Tibial artery (tissue), 4 donors: ENCODE results near the gene LCP1.
A peak's percentile ranks its signal among the peaks of the same experiment; 100 is the strongest.

Experiments used
- DNase-seq, 2 donors: peaks; one replicate each; pipeline ENCODE4 v3.0.0-alpha.2; 2019
- H3K27ac ChIP-seq, 2 donors: fragments of 200-600 bp; sonication (generic) in 1 of 2; 1 replicate in 1 of 2; 2 replicates in 1 of 2; pipeline ENCODE4 v1.5.1; 2018 to 2019; ENCODE audit warnings: mild to moderate bottlenecking in 1 of 2
- H3K27me3 ChIP-seq, 2 donors: fragments of 200-600 bp; sonication (generic) in 1 of 2; one replicate each; pipeline versions ENCODE4 v1.5.1 to v1.6.0; 2016 to 2019
- H3K36me3 ChIP-seq, 3 donors: fragments of 200-600 bp; sonication (generic) in 2 of 3; one replicate each; pipeline ENCODE4 v1.5.1; 2016 to 2019; ENCODE audit warnings: mild to moderate bottlenecking in 2 of 3
- H3K4me1 ChIP-seq, 4 donors: fragments of 200-600 bp; sonication (generic) in 2 of 4; 1 replicate in 3 of 4; 2 replicates in 1 of 4; pipeline ENCODE4 v1.5.1; 2016 to 2019
- H3K4me3 ChIP-seq, 2 donors: fragments of 200-600 bp; sonication (generic) in 1 of 2; 1 replicate in 1 of 2; 2 replicates in 1 of 2; pipeline ENCODE4 v1.5.1; 2018 to 2019; ENCODE audit warnings: mild to moderate bottlenecking in 2 of 2
- H3K9me3 ChIP-seq, 3 donors: fragments of 200-600 bp; sonication (generic) in 1 of 3; one replicate each; pipeline ENCODE4 v1.5.1; 2016 to 2019
- CTCF ChIP-seq, 2 experiments: fragments of 200-600 bp in 1 of 2; fragments of 450-650 bp in 1 of 2; IDR thresholded peaks; one replicate each; pipeline ENCODE4 v1.5.1; 2017 to 2019; ENCODE audit warnings: antibody characterized with exemption in 2 of 2, mild to moderate bottlenecking in 1 of 2, moderate library complexity in 1 of 2
- intact Hi-C: fragments of 100-400 bp; cut with DNase I; formaldehyde crosslinking; loops from one replicate; pipeline ENCODE4 v1.15.0; 2023; ENCODE audit warnings: low total_unique reads

LCP1 gene

GRCh38 chr13:46211116-46211482 is 29.1 kb upstream of the LCP1 start:
- Histone ChIP-seq H3K4me1 (peaks cover 0 to 17% (median 3%) of the 10 kb centered on the region in 4 donors), H3K36me3 (no peaks in the 10 kb centered on the region), H3K27ac (no peak overlapping the region), H3K27me3 (peaks cover 0 to 5% of the 10 kb centered on the region in 2 donors), H3K9me3 (no peaks in the 10 kb centered on the region), H3K4me3 (peak overlapping the region; percentile 50 to 54)
- no peak for DNase-seq
- TF ChIP-seq CTCF (IDR thresholded peaks at IDR 0.05), result no peak
- intact Hi-C loops, result no loop called here

- Histone ChIP-seq H3K27ac (no peak overlapping the region), H3K4me1 (peaks cover 0 to 17% (median 3%) of the 10 kb centered on the region in 4 donors), H3K9me3 (no peaks in the 10 kb centered on the region), H3K36me3 (no peaks in the 10 kb centered on the region), H3K4me3 (no peak overlapping the region), H3K27me3 (peaks cover 0 to 5% of the 10 kb centered on the region in 2 donors)
- no peak for DNase-seq
- intact Hi-C loops, result no loop called here
- TF ChIP-seq CTCF (IDR thresholded peaks at IDR 0.05), result no peak
These were observed 28.5 kb upstream of the LCP1 start for GRCh38 chr13:46210362-46211083.

GRCh38 chr13:46207828-46208227 is 25.9 kb upstream of the LCP1 start:
- intact Hi-C loops, result no loop called here
- no peak for DNase-seq
- Histone ChIP-seq H3K36me3 (no peaks in the 10 kb centered on the region), H3K4me1 (peaks cover 0 to 17% (median 3%) of the 10 kb centered on the region in 4 donors), H3K9me3 (no peaks in the 10 kb centered on the region), H3K4me3 (no peak overlapping the region), H3K27me3 (peaks cover 0 to 5% of the 10 kb centered on the region in 2 donors), H3K27ac (no peak overlapping the region)
- no peak for TF ChIP-seq CTCF (IDR thresholded peaks at IDR 0.05)

GRCh38 chr13:46206143-46206542 is 24.2 kb upstream of the LCP1 start:
- H3K4me3 ChIP-seq, result no peak overlapping the region
- intact Hi-C loops, result no loop called here

GRCh38 chr13:46202966-46203365 is 21.0 kb upstream of the LCP1 start:
- DNase-seq, result no peak
- Histone ChIP-seq H3K9me3 (no peaks in the 10 kb centered on the region), H3K36me3 (no peaks in the 10 kb centered on the region), H3K27me3 (peaks cover 0 to 2% of the 10 kb centered on the region in 2 donors), H3K27ac (no peak overlapping the region), H3K4me3 (no peak overlapping the region), H3K4me1 (no peaks in the 10 kb centered on the region)
- intact Hi-C loops, result no loop called here
- no peak for TF ChIP-seq CTCF (IDR thresholded peaks at IDR 0.05)

More at GRCh38 chr13:46206143-46206542, 24.2 kb upstream of the LCP1 start:
- TF ChIP-seq CTCF (IDR thresholded peaks at IDR 0.05), result no peak
- H3K9me3 ChIP-seq, result no peaks in the 10 kb centered on the region
- peaks cover 0 to 6% (median 2%) of the 10 kb centered on the region in 4 donors for H3K4me1 ChIP-seq
- H3K27me3 ChIP-seq, result peaks cover 0 to 5% of the 10 kb centered on the region in 2 donors
- no peaks in the 10 kb centered on the region for H3K36me3 ChIP-seq
- H3K27ac ChIP-seq, result no peak overlapping the region
- no peak for DNase-seq
